AG04449 (cell line): ENCODE results near the gene SHPK.

Experiments
- CTCF ChIA-PET: fragments of 350-600 bp; formaldehyde crosslinking; extraction: SDS; loops from one replicate; lab custom pipeline; 2021; ENCODE audit warnings: antibody characterized with exemption; lab: Yijun Ruan, JAX
- POLR2A ChIA-PET: fragments of 400-600, 350-600 bp; formaldehyde crosslinking; extraction: SDS; loops from one replicate; lab custom pipeline; 2020; ENCODE audit warnings: antibody characterized with exemption, inconsistent platforms; lab: Yijun Ruan, JAX
- DNase-seq: peaks from one replicate; pipeline ENCODE4 v3.0.0-alpha.2; 2010; ENCODE audit warnings: low read depth, low spot score
- H3K4me3 ChIP-seq: 2 replicates; pipeline ENCODE4 v1.5.1; 2011; ENCODE audit warnings: low read depth, mild to moderate bottlenecking, control low read depth, low read length
- TF ChIP-seq, protein P1 (sequence below): IDR thresholded peaks from one replicate; pipeline ENCODE4 v1.5.1; 2011; ENCODE audit warnings: mild to moderate bottlenecking, moderate library complexity, low read length, control low read depth, inconsistent platforms; ENCODE audit not compliant: insufficient read depth; ENCODE audit errors: missing control alignments

SHPK gene, protein sequence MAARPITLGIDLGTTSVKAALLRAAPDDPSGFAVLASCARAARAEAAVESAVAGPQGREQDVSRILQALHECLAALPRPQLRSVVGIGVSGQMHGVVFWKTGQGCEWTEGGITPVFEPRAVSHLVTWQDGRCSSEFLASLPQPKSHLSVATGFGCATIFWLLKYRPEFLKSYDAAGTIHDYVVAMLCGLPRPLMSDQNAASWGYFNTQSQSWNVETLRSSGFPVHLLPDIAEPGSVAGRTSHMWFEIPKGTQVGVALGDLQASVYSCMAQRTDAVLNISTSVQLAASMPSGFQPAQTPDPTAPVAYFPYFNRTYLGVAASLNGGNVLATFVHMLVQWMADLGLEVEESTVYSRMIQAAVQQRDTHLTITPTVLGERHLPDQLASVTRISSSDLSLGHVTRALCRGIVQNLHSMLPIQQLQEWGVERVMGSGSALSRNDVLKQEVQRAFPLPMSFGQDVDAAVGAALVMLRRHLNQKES

DNA sequence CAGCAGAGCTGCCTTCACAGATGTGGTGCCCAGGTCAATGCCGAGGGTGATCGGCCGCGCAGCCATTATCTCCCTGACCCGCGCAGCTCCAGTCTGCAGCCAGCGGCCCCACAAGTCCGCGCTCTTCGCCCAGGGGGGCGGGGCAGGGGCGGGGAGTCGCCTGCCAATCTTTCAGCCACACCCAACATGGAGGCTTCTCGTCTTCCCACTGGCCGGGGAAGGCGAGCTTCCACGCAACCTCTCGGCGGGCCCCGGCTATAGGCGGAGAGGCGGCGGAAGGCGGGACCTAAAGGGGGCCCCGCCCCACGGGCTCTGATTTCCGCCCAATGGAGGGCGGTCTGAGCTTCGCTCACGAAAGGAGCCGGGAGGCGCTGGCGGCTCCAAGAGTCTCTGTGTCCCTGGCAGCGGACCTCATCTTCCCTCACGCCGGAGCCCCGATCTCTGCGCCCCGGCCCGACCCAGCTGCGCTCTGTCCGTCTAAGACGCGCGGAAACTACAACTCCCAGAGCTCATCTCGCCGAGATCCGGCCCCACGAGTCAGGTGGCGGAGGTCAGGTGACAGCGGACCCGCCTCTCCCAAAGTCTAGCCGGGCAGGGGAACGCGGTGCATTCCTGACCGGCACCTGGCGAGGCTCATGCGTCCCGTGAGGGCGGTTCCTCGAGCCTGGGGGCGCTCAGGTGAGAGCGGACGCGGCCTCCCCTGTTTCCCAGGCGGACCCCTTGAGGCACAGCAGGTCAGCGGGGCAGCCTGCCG lies at the start of gene SHPK, which contains the start of gene CTNS:
SHPK (minus strand) TSS at position 97 of the 754 bp plus-strand sequence; CDS start at position 66, 31 bp downstream.
CTNS (plus strand) TSS at position 607 of the 754 bp plus-strand sequence. CDS start 3,447 bp downstream, outside the sequence.
- peak; percentile 70 for DNase-seq
- ChIA-PET CTCF (interaction anchor here (5.4 kb wide), 1 partner anchor 12 kb away, joined by 40 read pairs; no protein-coding TSS in a partner anchor), POLR2A (interaction anchor here (0.7 to 1.4 kb wide), 7 partner anchors 11 to 87 kb away, joined by 3 to 11 read pairs (median 4); partner anchors contain the start of genes EMC6, HASPIN and TAX1BP3)
- peak within 1 kb of the TSS; percentile 89 for H3K4me3 ChIP-seq
- TF ChIP-seq, protein P1, sequence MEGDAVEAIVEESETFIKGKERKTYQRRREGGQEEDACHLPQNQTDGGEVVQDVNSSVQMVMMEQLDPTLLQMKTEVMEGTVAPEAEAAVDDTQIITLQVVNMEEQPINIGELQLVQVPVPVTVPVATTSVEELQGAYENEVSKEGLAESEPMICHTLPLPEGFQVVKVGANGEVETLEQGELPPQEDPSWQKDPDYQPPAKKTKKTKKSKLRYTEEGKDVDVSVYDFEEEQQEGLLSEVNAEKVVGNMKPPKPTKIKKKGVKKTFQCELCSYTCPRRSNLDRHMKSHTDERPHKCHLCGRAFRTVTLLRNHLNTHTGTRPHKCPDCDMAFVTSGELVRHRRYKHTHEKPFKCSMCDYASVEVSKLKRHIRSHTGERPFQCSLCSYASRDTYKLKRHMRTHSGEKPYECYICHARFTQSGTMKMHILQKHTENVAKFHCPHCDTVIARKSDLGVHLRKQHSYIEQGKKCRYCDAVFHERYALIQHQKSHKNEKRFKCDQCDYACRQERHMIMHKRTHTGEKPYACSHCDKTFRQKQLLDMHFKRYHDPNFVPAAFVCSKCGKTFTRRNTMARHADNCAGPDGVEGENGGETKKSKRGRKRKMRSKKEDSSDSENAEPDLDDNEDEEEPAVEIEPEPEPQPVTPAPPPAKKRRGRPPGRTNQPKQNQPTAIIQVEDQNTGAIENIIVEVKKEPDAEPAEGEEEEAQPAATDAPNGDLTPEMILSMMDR = no peak

DNA sequence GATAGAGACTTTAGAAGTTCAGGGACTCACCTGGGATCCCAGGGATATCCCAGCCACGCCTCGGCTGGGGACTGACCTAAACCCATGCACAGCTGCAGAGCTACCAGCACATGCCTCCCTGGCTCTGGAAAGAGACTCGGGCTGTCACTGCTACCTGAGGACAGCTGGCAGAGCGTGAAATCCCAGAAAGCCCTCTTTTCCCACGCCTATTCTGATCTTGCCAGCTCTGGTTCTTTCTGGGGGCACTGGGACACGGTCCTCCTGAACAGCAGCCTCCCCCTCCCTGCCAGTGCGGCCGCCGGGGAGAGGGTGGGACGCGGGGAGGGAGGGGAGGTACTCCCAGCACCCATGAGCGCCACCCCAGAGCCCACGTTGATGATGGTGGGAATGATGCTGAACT lies 49.1 kb upstream of the SHPK start:
- POLR2A ChIA-PET = no interaction called here
- no peak overlapping the region for H3K4me3 ChIP-seq
- TF ChIP-seq, protein P1 = no peak
- CTCF ChIA-PET = interaction anchor here (0.7 kb wide), 1 partner anchor 9 kb away, joined by 3 read pairs; no protein-coding TSS in a partner anchor
- no peak for DNase-seq

DNA sequence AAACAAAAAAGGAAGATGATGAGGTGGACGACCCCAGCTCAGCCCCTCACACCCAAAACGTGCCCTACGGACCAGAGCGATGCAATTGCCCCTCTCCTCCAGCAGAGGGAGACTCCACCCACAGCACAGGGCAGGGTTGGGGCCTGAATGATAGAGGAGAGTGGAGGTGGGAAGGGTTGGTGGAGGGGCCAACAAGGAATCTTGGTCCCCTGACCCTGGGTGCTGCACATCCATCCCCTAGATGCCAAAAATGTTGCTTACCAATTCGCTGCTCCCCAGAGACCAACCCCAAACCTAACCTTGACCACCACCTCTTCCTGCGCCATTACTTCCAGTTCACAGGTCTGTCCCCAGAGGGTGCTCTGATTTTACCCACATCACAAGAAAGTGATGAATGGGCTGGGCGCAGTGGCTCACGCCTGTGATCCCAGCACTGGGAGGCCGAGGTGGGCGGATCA lies 47.0 kb upstream of the SHPK start:
- CTCF ChIA-PET = interaction anchor here (0.6 to 2.8 kb wide), 20 partner anchors 9 to 321 kb away, joined by 3 to 12 read pairs (median 3); partner anchors contain the start of genes NCBP3 and P2RX5

DNA sequence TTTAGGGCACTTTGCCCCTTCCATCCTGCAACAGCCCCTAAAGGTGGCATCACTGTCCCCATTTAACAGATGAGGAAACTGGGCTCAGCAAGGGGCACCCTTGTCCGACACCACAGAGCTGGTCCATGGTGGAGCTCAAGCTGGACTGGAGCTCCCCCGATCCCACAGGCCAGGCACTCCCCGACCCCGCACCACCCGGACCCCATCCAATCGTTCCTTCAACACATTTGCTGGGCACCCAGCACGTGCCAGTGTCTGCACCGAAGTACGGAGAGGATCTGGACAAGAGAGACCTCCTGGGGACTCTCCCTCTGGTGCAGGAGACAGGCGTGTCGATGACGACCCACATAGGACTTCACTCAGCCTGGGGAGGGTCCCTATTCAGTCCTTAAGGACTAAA lies 46.0 kb upstream of the SHPK start:
- no peak overlapping the region for H3K4me3 ChIP-seq
- no peak for DNase-seq
- ChIA-PET CTCF (interaction anchor here (0.7 to 2.8 kb wide), 11 partner anchors 8 to 322 kb away, joined by 3 to 12 read pairs (median 6); no protein-coding TSS in a partner anchor), POLR2A (no interaction called here)
- TF ChIP-seq, protein P1 = no peak

More for the DNA sequence above, 47.0 kb upstream of the SHPK start:
- H3K4me3 ChIP-seq = no peak overlapping the region
- TF ChIP-seq, protein P1 = peak; percentile 95
- DNase-seq = no peak
- POLR2A ChIA-PET = no interaction called here

DNA sequence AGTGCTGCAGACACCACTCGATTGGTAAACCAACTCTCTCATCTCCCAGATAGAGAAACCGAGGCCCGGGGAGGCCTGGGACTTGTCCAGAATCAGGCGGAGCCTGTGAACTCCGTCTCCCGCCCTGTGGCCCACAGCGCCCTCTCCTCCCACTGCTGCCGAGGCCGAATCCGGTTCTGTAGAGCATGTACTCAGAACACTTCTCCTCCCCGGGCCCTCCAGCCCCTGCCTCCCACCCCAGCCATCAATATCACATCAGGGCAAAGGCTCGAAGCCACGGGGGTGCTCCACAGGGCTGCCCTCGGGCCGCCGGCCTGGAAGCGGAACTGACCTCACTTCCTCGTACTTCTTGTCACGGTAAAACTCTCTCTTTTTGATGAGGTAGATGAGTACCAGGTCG lies 45.5 kb upstream of the SHPK start:
- DNase-seq = no peak
- no peak overlapping the region for H3K4me3 ChIP-seq
- ChIA-PET CTCF (interaction anchor here (0.7 to 2.8 kb wide), 4 partner anchors 8 to 53 kb away, joined by 3 to 12 read pairs (median 5); no protein-coding TSS in a partner anchor), POLR2A (no interaction called here)
- TF ChIP-seq, protein P1 = no peak
